ENCODE data around the gene NUB1. TPM values are rescaled to one million over a fixed set of nuclear protein-coding genes. Genes with fewer than 3 reads are reported as not detected.

NUB1 gene
- polyA plus RNA-seq, 3 donors: 32.0 to 39.2 (median 37.2) TPM

DNA sequence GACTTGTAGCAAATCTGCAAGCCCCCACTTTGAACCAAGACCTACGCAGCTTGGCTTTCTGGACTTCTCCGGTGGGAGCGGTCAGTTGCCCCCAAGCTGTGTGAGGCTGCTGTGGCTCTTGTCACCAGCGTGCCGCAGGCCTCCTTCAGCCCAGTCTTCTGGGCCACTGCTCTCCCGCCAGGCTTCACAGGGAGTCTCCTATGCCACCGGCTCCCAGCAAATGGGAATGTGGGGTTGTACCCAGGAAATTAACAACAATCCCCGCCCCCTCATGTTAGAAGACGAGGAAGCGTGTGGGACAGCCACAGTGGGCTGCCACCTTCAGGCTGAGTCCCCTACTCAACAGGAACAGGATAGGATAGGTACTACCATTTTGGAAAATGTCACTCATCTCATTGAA lies 64.0 kb downstream of the NUB1 start:
- Histone ChIP-seq H3K4me3 (replicated peaks in 1 of 3; ENCODE audit: low read depth in 2 of 3, low read length in 3 of 3) (no peak overlapping the region), H3K4me1 (ENCODE audit: control insufficient read depth in 1 of 2, insufficient read depth in 2 of 2, low read length in 2 of 2) (peaks cover 31 to 50% of the 10 kb centered on the region in 2 donors), H3K4me2 (replicated peaks; ENCODE audit: extremely low read depth, low read length, poor library complexity, severe bottlenecking) (no peak overlapping the region), H3K27ac (ENCODE audit: low read depth in 1 of 2, low read length in 2 of 2) (no peak overlapping the region), H4K20me1 (ENCODE audit: insufficient read depth, low read length) (no peaks in the 10 kb centered on the region), H3K36me3 (replicated peaks in 1 of 2; ENCODE audit: control insufficient read depth in 1 of 2, insufficient read depth in 2 of 2, low read length in 2 of 2) (no peaks in the 10 kb centered on the region), H3K9ac (ENCODE audit: insufficient read depth, low read length, poor library complexity, severe bottlenecking) (no peak overlapping the region), H2AFZ (ENCODE audit: insufficient read depth, low read depth, low read length, poor library complexity, severe bottlenecking) (no peak overlapping the region), H3K79me2 (ENCODE audit: insufficient read depth, low read length) (no peaks in the 10 kb centered on the region), H3K27me3 (ENCODE audit: control insufficient read depth in 2 of 2, insufficient read depth in 2 of 2, low read length in 2 of 2) (peaks cover 13 to 32% of the 10 kb centered on the region in 2 donors), H3K9me3 (replicated peaks in 1 of 2; ENCODE audit: control insufficient read depth in 1 of 2, insufficient read depth in 1 of 2, low read length in 2 of 2) (peaks cover 0 to 4% of the 10 kb centered on the region in 2 donors)
- WGBS (ENCODE audit: insufficient coverage): 90% methylated on average over 6 of the region's 10 CpGs
- peaks cover 32% of the 10 kb centered on the region for H3K4me1 Mint-ChIP-seq
- H3K4me3 Mint-ChIP-seq: no peak overlapping the region
- TF ChIP-seq, protein P1, sequence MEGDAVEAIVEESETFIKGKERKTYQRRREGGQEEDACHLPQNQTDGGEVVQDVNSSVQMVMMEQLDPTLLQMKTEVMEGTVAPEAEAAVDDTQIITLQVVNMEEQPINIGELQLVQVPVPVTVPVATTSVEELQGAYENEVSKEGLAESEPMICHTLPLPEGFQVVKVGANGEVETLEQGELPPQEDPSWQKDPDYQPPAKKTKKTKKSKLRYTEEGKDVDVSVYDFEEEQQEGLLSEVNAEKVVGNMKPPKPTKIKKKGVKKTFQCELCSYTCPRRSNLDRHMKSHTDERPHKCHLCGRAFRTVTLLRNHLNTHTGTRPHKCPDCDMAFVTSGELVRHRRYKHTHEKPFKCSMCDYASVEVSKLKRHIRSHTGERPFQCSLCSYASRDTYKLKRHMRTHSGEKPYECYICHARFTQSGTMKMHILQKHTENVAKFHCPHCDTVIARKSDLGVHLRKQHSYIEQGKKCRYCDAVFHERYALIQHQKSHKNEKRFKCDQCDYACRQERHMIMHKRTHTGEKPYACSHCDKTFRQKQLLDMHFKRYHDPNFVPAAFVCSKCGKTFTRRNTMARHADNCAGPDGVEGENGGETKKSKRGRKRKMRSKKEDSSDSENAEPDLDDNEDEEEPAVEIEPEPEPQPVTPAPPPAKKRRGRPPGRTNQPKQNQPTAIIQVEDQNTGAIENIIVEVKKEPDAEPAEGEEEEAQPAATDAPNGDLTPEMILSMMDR (IDR thresholded peaks at IDR 0.05): no peak
- intact Hi-C loops (cut with micrococcal nuclease): no loop called here
- no peak for DNase-seq
- peaks cover 0 to 7% (median 4%) of the 10 kb centered on the region in 7 donors for H3K9me3 Mint-ChIP-seq
- H3K36me3 Mint-ChIP-seq: peaks cover under 1 to 4% of the 10 kb centered on the region in 2 donors
- H3K27ac Mint-ChIP-seq: peak overlapping the region in 2 of 7 donors; percentile 4 to 26
- H3K27me3 Mint-ChIP-seq (ENCODE audit: low read depth in 3 of 3): peaks cover 32 to 44% (median 41%) of the 10 kb centered on the region in 3 donors

DNA sequence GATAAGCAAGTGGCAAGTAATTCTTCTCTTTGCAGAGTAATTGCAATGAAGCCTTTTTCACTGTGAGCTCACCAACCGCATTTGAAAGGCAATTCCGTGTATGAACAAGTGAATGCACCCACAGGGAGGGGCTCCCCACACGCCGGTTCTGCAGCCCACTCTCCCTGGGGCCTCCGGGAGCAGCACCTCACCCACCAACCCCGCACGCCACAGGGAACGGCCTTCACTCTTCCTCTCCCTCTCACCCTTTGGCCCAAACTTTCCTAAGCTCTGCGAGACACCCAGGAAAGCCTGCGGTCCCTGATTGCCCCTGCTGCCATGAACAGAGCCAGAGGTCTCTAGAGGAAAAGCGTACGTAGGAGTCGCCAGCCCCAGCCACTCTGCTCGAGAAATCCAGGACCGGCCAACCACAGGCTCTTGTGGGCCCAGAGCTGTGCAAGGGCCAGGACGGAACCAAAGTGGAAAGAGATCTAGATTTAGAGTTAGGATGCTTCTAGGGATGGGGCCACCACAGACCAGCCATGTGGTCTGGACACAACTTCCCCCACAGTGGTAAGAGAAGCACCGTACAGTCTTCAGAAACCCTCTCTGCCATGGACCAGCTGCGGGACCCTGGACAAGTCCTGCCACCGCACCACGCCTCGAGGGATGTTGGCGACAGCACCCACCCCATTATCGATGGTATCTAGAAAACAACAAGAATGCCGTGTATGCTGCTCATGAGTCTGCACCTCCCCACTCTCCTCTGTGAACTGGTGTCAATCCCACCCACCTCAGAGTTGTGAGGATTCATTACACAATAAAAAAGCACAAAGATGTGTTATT lies 64.7 kb downstream of the NUB1 start:
- H3K79me2 ChIP-seq (ENCODE audit: insufficient read depth, low read length): no peaks in the 10 kb centered on the region
- H3K4me3 Mint-ChIP-seq: no peak overlapping the region
- peaks cover 20 to 39% of the 10 kb centered on the region in 2 donors for H3K27me3 ChIP-seq (ENCODE audit: control insufficient read depth in 2 of 2, insufficient read depth in 2 of 2, low read length in 2 of 2)
- no peak overlapping the region for H3K4me3 ChIP-seq (replicated peaks in 1 of 3; ENCODE audit: low read depth in 2 of 3, low read length in 3 of 3)
- H3K4me2 ChIP-seq (replicated peaks; ENCODE audit: extremely low read depth, low read length, poor library complexity, severe bottlenecking): no peak overlapping the region
- H3K27me3 Mint-ChIP-seq (ENCODE audit: low read depth in 3 of 3): peaks cover 39 to 51% (median 46%) of the 10 kb centered on the region in 3 donors
- H3K36me3 ChIP-seq (replicated peaks in 1 of 2; ENCODE audit: control insufficient read depth in 1 of 2, insufficient read depth in 2 of 2, low read length in 2 of 2): no peaks in the 10 kb centered on the region
- H3K27ac ChIP-seq (ENCODE audit: low read depth in 1 of 2, low read length in 2 of 2): no peak overlapping the region
- H2AFZ ChIP-seq (ENCODE audit: insufficient read depth, low read depth, low read length, poor library complexity, severe bottlenecking): no peak overlapping the region
- peaks cover 2 to 14% (median 10%) of the 10 kb centered on the region in 7 donors for H3K9me3 Mint-ChIP-seq
- H3K4me1 Mint-ChIP-seq: peaks cover 39% of the 10 kb centered on the region
- 95% methylated on average over 15 of the region's 24 CpGs for WGBS (ENCODE audit: insufficient coverage)
- H3K36me3 Mint-ChIP-seq: peaks cover 8 to 10% of the 10 kb centered on the region in 2 donors
- H4K20me1 ChIP-seq (ENCODE audit: insufficient read depth, low read length): no peaks in the 10 kb centered on the region
- H3K9ac ChIP-seq (ENCODE audit: insufficient read depth, low read length, poor library complexity, severe bottlenecking): no peak overlapping the region
- TF ChIP-seq, protein P1 (IDR thresholded peaks at IDR 0.05): no peak
- H3K9me3 ChIP-seq (replicated peaks in 1 of 2; ENCODE audit: control insufficient read depth in 1 of 2, insufficient read depth in 1 of 2, low read length in 2 of 2): peaks cover 0 to 10% of the 10 kb centered on the region in 2 donors
- DNase-seq: no peak
- intact Hi-C loops (cut with micrococcal nuclease): no loop called here
- peaks cover 38 to 56% of the 10 kb centered on the region in 2 donors for H3K4me1 ChIP-seq (ENCODE audit: control insufficient read depth in 1 of 2, insufficient read depth in 2 of 2, low read length in 2 of 2)
- H3K27ac Mint-ChIP-seq: no peak overlapping the region

Data from CD14-positive monocyte (primary cell).